ENCODE results near the gene CDH4. TPM values are rescaled to one million over a fixed set of nuclear protein-coding genes. Genes with fewer than 3 reads are reported as not detected.

The CDH4 gene
- total and polyA plus RNA-seq, 2 of the 13 experiments (the other 11 are each of a cell fraction or from before 2014, with no cell fraction given): not detected

- Histone ChIP-seq H2AFZ (ENCODE audit: low read length) (no peak overlapping the region), H3K9me3 (ENCODE audit: low read length) (no peaks in the 10 kb centered on the region), H3K79me2 (ENCODE audit: insufficient read depth, low read length) (no peaks in the 10 kb centered on the region), H3K27me3 (ENCODE audit: control insufficient read depth in 1 of 2, insufficient read depth in 2 of 2, low read length in 2 of 2) (peaks cover 5 to 7% of the 10 kb centered on the region in 2 experiments; a peak in 2 of 5 replicates), H3K36me3 (replicated peaks in 1 of 2; ENCODE audit: control insufficient read depth in 1 of 2, insufficient read depth in 2 of 2, low read length in 2 of 2) (no peaks in the 10 kb centered on the region), H3K4me3 (replicated peaks in 1 of 3; ENCODE audit: insufficient read depth in 1 of 3, low read depth in 2 of 3, low read length in 3 of 3) (no peak overlapping the region), H3K4me1 (ENCODE audit: insufficient read depth, low read length) (no peaks in the 10 kb centered on the region), H4K20me1 (ENCODE audit: insufficient read depth, low read length) (no peaks in the 10 kb centered on the region), H3K9ac (ENCODE audit: insufficient read depth, low read depth, low read length) (no peak overlapping the region), H3K27ac (ENCODE audit: extremely low read length, insufficient read depth, low read length) (no peak overlapping the region), H3K4me2 (ENCODE audit: low read depth, low read length) (no peak overlapping the region)
- FAIRE-seq (no peak), ATAC-seq (no peak; the same call in 2 of the 3 replicates), DNase-seq (ENCODE audit: low spot score) (no peak)
- POLR2A ChIA-PET: no interaction called here
- CTCF ChIA-PET (ENCODE audit: low intra/inter-chr PET ratio, low total read pairs): no interaction called here
- no TSS peak for BruUV-seq (replicated peaks)
- in situ Hi-C loops (cut with HindIII; ENCODE audit: extremely low pct_ligation_motif_present, low pct_unique_long_range_greater_than_20kb) (no loop called here), intact Hi-C loops (cut with micrococcal nuclease; ENCODE audit: unreplicated experiment) (no loop called here)
- WGBS (ENCODE audit: low lambda C conversion rate): 45% methylated on average over 25 of the region's 25 CpGs
- no peak for TF ChIP-seq SRSF4 (IDR thresholded peaks at IDR 0.05; ENCODE audit: low read depth, low read length, poor library complexity, severe bottlenecking)
- no peak for TF ChIP-seq POGK (CRISPR knock-in tag; conservative IDR thresholded peaks at IDR 0.05)
- TF ChIP-seq NBN (conservative IDR thresholded peaks at IDR 0.05): no peak
- TF ChIP-seq ELF1 (CRISPR knock-in tag; IDR thresholded peaks at IDR 0.05): no peak
- no peak for TF ChIP-seq TERF1 (CRISPR knock-in tag; IDR thresholded peaks at IDR 0.05)
- TF ChIP-seq ZBTB44 (CRISPR knock-in tag; IDR thresholded peaks at IDR 0.05): no peak
- no peak for TF ChIP-seq CENPX (CRISPR knock-in tag; IDR thresholded peaks at IDR 0.05)
- no peak for TF ChIP-seq UBTF (CRISPR knock-in tag; IDR thresholded peaks at IDR 0.05)
- TF ChIP-seq AGO1 (IDR thresholded peaks at IDR 0.05; ENCODE audit: low read depth, low read length, poor library complexity, severe bottlenecking): no peak
- no peak for TF ChIP-seq ZFP41 (CRISPR knock-in tag; IDR thresholded peaks at IDR 0.05; ENCODE audit: borderline replicate concordance)
- TF ChIP-seq ZNF724P (CRISPR knock-in tag; IDR thresholded peaks at IDR 0.05; ENCODE audit: borderline replicate concordance): no peak
- TF ChIP-seq ZUFSP (CRISPR knock-in tag; IDR thresholded peaks at IDR 0.05; ENCODE audit: borderline replicate concordance): no peak
- no peak for TF ChIP-seq PAWR (CRISPR knock-in tag; IDR thresholded peaks at IDR 0.05; ENCODE audit: borderline replicate concordance)
- TF ChIP-seq CREB1 (IDR thresholded peaks at IDR 0.05): no peak
- no peak for TF ChIP-seq CREB1 (CRISPR knock-in tag; IDR thresholded peaks at IDR 0.05)
These were observed 172.8 kb downstream of the CDH4 start for GRCh38 chr20:61424628-61425420.

All from HepG2 (cell line).